Ovary (tissue), 9 donors: Measurements from ENCODE around the gene TLE5. TPM values are rescaled to one million over a fixed set of nuclear protein-coding genes. Genes with fewer than 3 reads are reported as not detected.

Source experiments
- DNase-seq, 5 donors: peaks; one replicate each; pipeline ENCODE4 v3.0.0-alpha.2; 2019 to 2020
- H3K27ac ChIP-seq, 2 donors: fragments of 200-600 bp; one replicate each; pipeline versions ENCODE4 v1.5.1 to v1.8.0; 2019 to 2022
- H3K27me3 ChIP-seq: fragments of 200-600 bp; one replicate; pipeline ENCODE4 v1.8.0; 2022
- H3K36me3 ChIP-seq: fragments of 200-600 bp; sonication (generic); one replicate; pipeline ENCODE4 v1.5.1; 2019
- H3K4me1 ChIP-seq: one replicate; pipeline ENCODE4 v1.8.1; 2013; ENCODE audit warnings: mild to moderate bottlenecking, moderate library complexity; ENCODE audit not compliant: insufficient read depth
- H3K4me3 ChIP-seq: fragments of 200-600 bp; sonication (generic); one replicate; pipeline ENCODE4 v1.5.1; 2017
- H3K9me3 ChIP-seq, 2 donors: fragments of 200-600 bp in 1 of 2; sonication (generic) in 1 of 2; one replicate each; pipeline versions ENCODE4 v1.5.1 to v1.8.1; 2013 to 2019; ENCODE audit warnings: mild to moderate bottlenecking in 1 of 2, moderate library complexity in 1 of 2
- CTCF ChIP-seq, 3 donors: fragments of 450-650 bp in 2 of 3; fragments of 200-600 bp in 1 of 3; IDR thresholded peaks; one replicate each; pipeline versions ENCODE4 v1.5.1 to v1.8.0; 2016 to 2022; ENCODE audit warnings: antibody characterized with exemption in 3 of 3, mild to moderate bottlenecking in 1 of 3
- EP300 ChIP-seq: sonication (generic); formaldehyde crosslinking; IDR thresholded peaks from one replicate; pipeline ENCODE4 v1.6.1; 2017; ENCODE audit warnings: antibody characterized with exemption
- POLR2A ChIP-seq: fragments of 450-650 bp; IDR thresholded peaks from one replicate; pipeline ENCODE4 v1.6.1; 2017; ENCODE audit warnings: antibody characterized with exemption, mild to moderate bottlenecking, moderate library complexity
- WGBS, 3 donors: extraction: QIAGEN DNeasy Blood & Tissue Kit in 1 of 3; methylation state at CpG; one replicate each; pipeline versions ENCODE4 v1.1.5 to v1.1.7; 2013 to 2017; 5-methylcytosine and 5-hydroxymethylcytosine counted together
- intact Hi-C, 4 donors: fragments of 100-400 bp; cut with DNase I; formaldehyde crosslinking; loops; one replicate each; pipeline versions ENCODE4 v1.11.0 to v1.15.1; 2022 to 2023
- polyA plus RNA-seq, 2 donors: library from polyadenylated mRNA; stranded (reverse); fragments of 200-250 nt in 1 of 2; fragments of 350-450 nt in 1 of 2; fragmentation: Illumina TruSeq in 1 of 2; extraction: RNeasy Lipid Tissue Mini Kit (QIAGEN cat#74804) in 1 of 2; gene quantifications; one replicate each; pipeline ENCODE4 v1.2.3, GENCODE V29; 2013 to 2014
- total RNA-seq, 7 donors: library from RNA; depleted of rRNA in 2 of 7; stranded (reverse); fragments of >200 nt in 2 of 7; fragmentation: NEBNext Ultra II Directional in 3 of 7; extraction: Animal tissue kit (Norgen Biotek cat#: 25700) in 3 of 7; gene quantifications; one replicate each; pipeline versions ENCODE4 v1.1.0 to v1.2.4, GENCODE V29; 2016 to 2023
- donor health status: DM: no; HTN: no; CAD: no; lungs with moderate emphysema.
- donor health status: DM: no; HTN: no; CAD: no.
- donor health status: Bipolar disorder and iron deficiency.
- donor health status: DM: yes; HTN: yes; CAD: no.
- donor health status: DM: no; HTN: no; CAD: no.
- donor health status: DM: yes; HTN: yes; CAD: no.

TLE5 gene
- total and polyA plus RNA-seq, 9 donors, result 241 to 670 (median 503) TPM

- peak in 3 of 5 donors; percentile 58 to 67 (median 61) for DNase-seq
- H3K27me3 ChIP-seq, result no peaks in the 10 kb centered on the region
- no peak overlapping the region for H3K4me3 ChIP-seq
- intact Hi-C loops, result no loop called here
- no peaks in the 10 kb centered on the region for H3K9me3 ChIP-seq
- H3K4me1 ChIP-seq, result peaks cover 3% of the 10 kb centered on the region
- WGBS, 3 donors, result 40 to 48% (median 41%) methylated on average over 16 of the region's 16 CpGs
- H3K27ac ChIP-seq, result peak overlapping the region; percentile 80 to 91
- TF ChIP-seq EP300 (no peak), CTCF (IDR thresholded peaks at IDR 0.05) (no peak), POLR2A (no peak)
- H3K36me3 ChIP-seq, result no peaks in the 10 kb centered on the region
Measured at GRCh38 chr19:3045885-3046697, 16.2 kb downstream of the TLE5 start.

GRCh38 chr19:3045191-3045590 is 17.1 kb downstream of the TLE5 start:
- Histone ChIP-seq H3K36me3 (no peaks in the 10 kb centered on the region), H3K27ac (peak overlapping the region in 1 of 2 donors; percentile 80), H3K27me3 (no peaks in the 10 kb centered on the region), H3K4me3 (no peak overlapping the region), H3K4me1 (peaks cover 3% of the 10 kb centered on the region), H3K9me3 (no peaks in the 10 kb centered on the region)
- TF ChIP-seq POLR2A (no peak), EP300 (no peak), CTCF (IDR thresholded peaks at IDR 0.05) (no peak)
- intact Hi-C loops, result no loop called here
- peak in 2 of 5 donors; percentile 19 to 46 for DNase-seq
- 70 to 74% (median 74%) methylated on average over 6 of the region's 6 CpGs for WGBS, 3 donors

GRCh38 chr19:3042621-3043267 is 19.6 kb downstream of the TLE5 start:
- TF ChIP-seq CTCF (IDR thresholded peaks at IDR 0.05) (no peak), POLR2A (no peak), EP300 (no peak)
- Histone ChIP-seq H3K36me3 (no peaks in the 10 kb centered on the region), H3K27ac (peak overlapping the region; percentile 44 to 70), H3K4me3 (peak overlapping the region; percentile 13), H3K27me3 (no peaks in the 10 kb centered on the region), H3K9me3 (no peaks in the 10 kb centered on the region), H3K4me1 (peaks cover 3% of the 10 kb centered on the region)
- WGBS, 3 donors, result 33 to 41% (median 38%) methylated on average over 15 of the region's 15 CpGs
- peak in 2 of 5 donors; percentile 18 to 28 for DNase-seq
- intact Hi-C loops, result no loop called here

GRCh38 chr19:3041761-3042620 is 20.3 kb downstream of the TLE5 start:
- peak overlapping the region; percentile 44 to 70 for H3K27ac ChIP-seq
- no peaks in the 10 kb centered on the region for H3K36me3 ChIP-seq
- peaks cover 3% of the 10 kb centered on the region for H3K4me1 ChIP-seq
- TF ChIP-seq CTCF (IDR thresholded peaks at IDR 0.05) (no peak), POLR2A (no peak), EP300 (no peak)
- no peaks in the 10 kb centered on the region for H3K9me3 ChIP-seq
- no peaks in the 10 kb centered on the region for H3K27me3 ChIP-seq
- 9 to 14% (median 12%) methylated on average over 26 to 39 of the region's 40 CpGs for WGBS, 3 donors
- intact Hi-C loops, result no loop called here
- DNase-seq, result peak; percentile 58 to 77 (median 69)
- peak overlapping the region; percentile 16 for H3K4me3 ChIP-seq
